Activated naive CD4-positive, alpha-beta T cell treated with anti-CD3 and anti-CD28 coated beads, Interleukin-2, amount 10 ng/mL, durations not matched to agents 7 days and 5 days (primary cell): ENCODE results near the gene PEAR1.

Experiments
- CTCF ChIA-PET: fragments of 350-600 bp; sonication (Branson Sonifier 250); formaldehyde crosslinking; loops from one replicate; lab custom pipeline; 2021; ENCODE audit warnings: antibody characterized with exemption; lab: Charles Lee
- DNase-seq: peaks from one replicate; pipeline ENCODE4 v3.0.0-alpha.2; 2020
- H3K27ac Mint-ChIP-seq: one replicate; pipeline ENCODE4 v1.8.0; 2021; ENCODE audit warnings: mild to moderate bottlenecking, moderate library complexity, mixed read lengths
- H3K27me3 Mint-ChIP-seq: one replicate; pipeline ENCODE4 v1.8.0; 2021; ENCODE audit warnings: mild to moderate bottlenecking, mixed read lengths
- H3K36me3 Mint-ChIP-seq: one replicate; pipeline ENCODE4 v1.8.0; 2021; ENCODE audit warnings: mixed read lengths
- H3K4me1 Mint-ChIP-seq: one replicate; pipeline ENCODE4 v1.8.0; 2021; ENCODE audit warnings: mixed read lengths
- H3K4me3 Mint-ChIP-seq: one replicate; pipeline ENCODE4 v1.8.0; 2021; ENCODE audit warnings: mild to moderate bottlenecking, moderate library complexity, mixed read lengths
- H3K9me3 Mint-ChIP-seq: one replicate; pipeline ENCODE4 v1.8.0; 2021; ENCODE audit warnings: mixed read lengths

The PEAR1 gene

GRCh38 chr1:156939786-156940334 lies 46.3 kb downstream of the PEAR1 start:
- Mint-ChIP-seq H3K27ac (no peak overlapping the region), H3K9me3 (no peaks in the 10 kb centered on the region), H3K27me3 (no peaks in the 10 kb centered on the region), H3K4me3 (no peak overlapping the region), H3K36me3 (peaks cover 22% of the 10 kb centered on the region), H3K4me1 (no peaks in the 10 kb centered on the region)
- CTCF ChIA-PET: interaction anchor here (1.2 kb wide), 1 partner anchor 48 kb away, joined by 3 read pairs; no protein-coding TSS in a partner anchor
- DNase-seq: no peak

- Mint-ChIP-seq H3K27me3 (no peaks in the 10 kb centered on the region), H3K9me3 (no peaks in the 10 kb centered on the region), H3K4me3 (no peak overlapping the region), H3K27ac (no peak overlapping the region), H3K36me3 (peaks cover 29% of the 10 kb centered on the region), H3K4me1 (no peaks in the 10 kb centered on the region)
- CTCF ChIA-PET: interaction anchor here (1.1 kb wide), 1 partner anchor 14 kb away, joined by 4 read pairs; no protein-coding TSS in a partner anchor
- no peak for DNase-seq
These were observed 48.2 kb downstream of the PEAR1 start for GRCh38 chr1:156941675-156942074.

DNA sequence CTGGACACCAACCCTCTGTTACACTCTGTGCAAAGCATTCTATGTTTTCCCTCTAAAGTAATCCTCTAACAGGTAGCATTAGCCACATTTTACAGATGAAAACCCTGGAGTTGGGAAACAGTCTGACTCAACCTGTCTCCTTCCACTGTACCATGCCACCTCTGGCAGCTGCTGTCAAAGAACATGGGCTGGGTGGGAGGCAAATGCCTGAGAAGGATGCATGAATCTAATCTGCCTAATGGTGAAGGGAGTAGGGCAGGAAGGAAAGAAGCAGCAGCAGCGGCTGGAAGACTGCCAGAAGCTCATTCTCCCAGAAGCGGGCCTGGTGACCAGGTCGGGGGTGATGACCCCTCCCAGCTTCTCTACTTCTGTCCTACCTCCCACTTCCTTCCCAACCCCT lies 48.7 kb downstream of the PEAR1 start:
- CTCF ChIA-PET: interaction anchor here (1.1 kb wide), 1 partner anchor 14 kb away, joined by 4 read pairs; no protein-coding TSS in a partner anchor
- H3K27ac Mint-ChIP-seq: no peak overlapping the region
- H3K4me1 Mint-ChIP-seq: no peaks in the 10 kb centered on the region
- H3K9me3 Mint-ChIP-seq: no peaks in the 10 kb centered on the region
- no peaks in the 10 kb centered on the region for H3K27me3 Mint-ChIP-seq
- no peak for DNase-seq
- no peak overlapping the region for H3K4me3 Mint-ChIP-seq
- H3K36me3 Mint-ChIP-seq: peaks cover 33% of the 10 kb centered on the region

DNA sequence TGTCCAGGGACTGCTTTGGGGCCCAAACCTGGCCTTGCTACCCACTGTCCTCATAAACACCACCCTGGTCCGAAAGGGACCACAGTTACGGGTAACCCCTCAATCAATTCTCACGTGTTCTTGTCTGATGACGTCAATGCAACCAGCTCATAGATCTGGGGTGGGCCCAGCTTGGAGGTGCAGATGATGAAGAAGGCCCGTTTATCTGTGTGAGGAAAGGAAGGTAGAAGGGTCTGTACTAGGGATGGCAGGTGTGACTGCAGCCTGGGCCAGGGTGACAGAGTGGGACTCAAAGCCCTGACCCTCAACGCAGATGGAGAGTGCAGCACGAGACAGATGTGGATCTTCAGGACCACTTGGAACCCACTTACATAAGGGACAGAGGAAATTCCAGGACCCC lies 49.1 kb downstream of the PEAR1 start:
- H3K4me3 Mint-ChIP-seq: no peak overlapping the region
- H3K27ac Mint-ChIP-seq: no peak overlapping the region
- H3K4me1 Mint-ChIP-seq: no peaks in the 10 kb centered on the region
- H3K27me3 Mint-ChIP-seq: no peaks in the 10 kb centered on the region
- DNase-seq: no peak
- peaks cover 35% of the 10 kb centered on the region for H3K36me3 Mint-ChIP-seq
- CTCF ChIA-PET: interaction anchor here (1.1 kb wide), 1 partner anchor 15 kb away, joined by 4 read pairs; no protein-coding TSS in a partner anchor
- no peaks in the 10 kb centered on the region for H3K9me3 Mint-ChIP-seq

DNA sequence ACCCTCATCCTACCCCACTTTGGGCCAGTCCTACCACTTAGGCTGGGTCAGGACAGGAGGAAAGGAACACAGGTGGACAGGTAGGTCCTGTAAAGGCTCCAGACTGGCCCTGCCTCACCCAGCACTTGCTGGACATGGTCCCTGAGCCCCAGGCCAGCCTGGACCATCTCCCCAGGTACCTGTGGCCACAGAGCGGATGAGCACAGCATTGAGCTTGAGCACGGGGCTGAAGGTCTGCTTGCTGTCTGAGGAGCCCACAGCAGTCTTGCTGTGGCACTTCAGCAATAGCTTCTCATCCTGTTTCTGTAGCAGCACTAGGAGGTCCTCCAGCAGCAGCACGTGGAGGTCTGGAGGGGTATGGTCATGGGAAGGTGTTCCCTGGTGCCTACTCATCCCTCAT lies 50.2 kb downstream of the PEAR1 start:
- Mint-ChIP-seq H3K4me1 (no peaks in the 10 kb centered on the region), H3K27ac (no peak overlapping the region), H3K9me3 (no peaks in the 10 kb centered on the region), H3K4me3 (no peak overlapping the region), H3K27me3 (no peaks in the 10 kb centered on the region), H3K36me3 (peaks cover 31% of the 10 kb centered on the region)
- DNase-seq: no peak
- CTCF ChIA-PET: interaction anchor here (1.4 kb wide), 1 partner anchor 27 kb away, joined by 3 read pairs; no protein-coding TSS in a partner anchor

- CTCF ChIA-PET: interaction anchor here (1.4 kb wide), 1 partner anchor 26 kb away, joined by 3 read pairs; no protein-coding TSS in a partner anchor
- peaks cover 26% of the 10 kb centered on the region for H3K36me3 Mint-ChIP-seq
- H3K4me1 Mint-ChIP-seq: no peaks in the 10 kb centered on the region
- no peak overlapping the region for H3K4me3 Mint-ChIP-seq
- no peak overlapping the region for H3K27ac Mint-ChIP-seq
- no peak for DNase-seq
- H3K27me3 Mint-ChIP-seq: no peaks in the 10 kb centered on the region
- no peaks in the 10 kb centered on the region for H3K9me3 Mint-ChIP-seq
These were observed 50.8 kb downstream of the PEAR1 start for GRCh38 chr1:156944268-156944667.

- H3K4me3 Mint-ChIP-seq: no peak overlapping the region
- peaks cover 25% of the 10 kb centered on the region for H3K36me3 Mint-ChIP-seq
- H3K9me3 Mint-ChIP-seq: no peaks in the 10 kb centered on the region
- CTCF ChIA-PET: interaction anchor here (1.4 kb wide), 1 partner anchor 26 kb away, joined by 3 read pairs; no protein-coding TSS in a partner anchor
- DNase-seq: no peak
- no peaks in the 10 kb centered on the region for H3K4me1 Mint-ChIP-seq
- no peaks in the 10 kb centered on the region for H3K27me3 Mint-ChIP-seq
- H3K27ac Mint-ChIP-seq: no peak overlapping the region
These were observed 51.3 kb downstream of the PEAR1 start for GRCh38 chr1:156944848-156945247.

- H3K4me1 Mint-ChIP-seq: no peaks in the 10 kb centered on the region
- no peaks in the 10 kb centered on the region for H3K27me3 Mint-ChIP-seq
- H3K4me3 Mint-ChIP-seq: no peak overlapping the region
- peaks cover 28% of the 10 kb centered on the region for H3K36me3 Mint-ChIP-seq
- CTCF ChIA-PET: no interaction called here
- no peak for DNase-seq
- H3K9me3 Mint-ChIP-seq: no peaks in the 10 kb centered on the region
- no peak overlapping the region for H3K27ac Mint-ChIP-seq
These were observed 52.6 kb downstream of the PEAR1 start for GRCh38 chr1:156945881-156946661.

DNA sequence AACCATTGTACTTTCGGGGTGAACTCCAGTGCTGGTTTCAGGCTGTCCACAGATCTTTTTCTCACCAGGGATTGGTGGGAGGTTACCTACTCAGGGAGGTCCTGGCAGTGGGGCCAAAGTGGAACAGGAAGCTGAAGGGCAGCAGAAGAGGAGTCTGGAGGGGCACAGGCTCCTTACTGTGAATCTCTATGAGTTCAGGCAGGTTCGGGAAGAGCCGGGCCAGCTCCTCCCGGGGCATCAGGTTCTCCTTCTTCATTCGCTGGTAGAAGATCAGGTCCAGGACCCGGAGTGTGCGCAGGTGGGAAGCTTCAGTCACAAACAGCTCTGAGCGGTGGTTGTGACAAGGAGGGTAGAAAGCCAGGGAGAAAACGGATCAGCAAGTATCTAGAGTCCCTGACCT lies 53.6 kb downstream of the PEAR1 start:
- H3K9me3 Mint-ChIP-seq: no peaks in the 10 kb centered on the region
- no peak overlapping the region for H3K4me3 Mint-ChIP-seq
- no peaks in the 10 kb centered on the region for H3K27me3 Mint-ChIP-seq
- DNase-seq: no peak
- no peak overlapping the region for H3K27ac Mint-ChIP-seq
- CTCF ChIA-PET: no interaction called here
- peaks cover 31% of the 10 kb centered on the region for H3K36me3 Mint-ChIP-seq
- no peaks in the 10 kb centered on the region for H3K4me1 Mint-ChIP-seq

GRCh38 chr1:156947818-156948525 lies 54.5 kb downstream of the PEAR1 start:
- Mint-ChIP-seq H3K9me3 (no peaks in the 10 kb centered on the region), H3K27me3 (no peaks in the 10 kb centered on the region), H3K36me3 (peaks cover 28% of the 10 kb centered on the region), H3K27ac (no peak overlapping the region), H3K4me3 (no peak overlapping the region), H3K4me1 (no peaks in the 10 kb centered on the region)
- DNase-seq: no peak
- CTCF ChIA-PET: interaction anchor here (0.6 to 1.4 kb wide), 2 partner anchors 11 to 157 kb away, joined by 3 to 5 read pairs; no protein-coding TSS in a partner anchor

DNA sequence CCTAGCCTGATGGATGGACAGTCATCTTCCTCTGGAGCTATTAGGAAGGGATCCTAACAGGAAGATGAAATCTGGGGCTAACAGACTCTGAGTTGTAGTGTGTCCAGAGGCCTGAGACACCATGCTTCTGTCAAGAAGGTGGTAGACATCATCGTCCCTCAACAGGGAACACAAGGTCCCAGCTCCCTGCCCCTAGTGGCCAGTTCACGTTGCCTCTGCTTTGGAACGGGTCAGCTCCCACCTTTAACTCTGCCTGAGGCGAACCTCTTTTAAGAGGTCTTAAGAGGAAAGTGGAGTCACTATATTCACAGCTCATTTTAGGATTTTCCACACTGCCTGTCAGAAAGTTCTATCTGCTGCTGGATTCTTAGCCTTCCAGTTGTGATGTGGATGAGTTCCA lies 55.2 kb downstream of the PEAR1 start:
- Mint-ChIP-seq H3K27me3 (no peaks in the 10 kb centered on the region), H3K9me3 (no peaks in the 10 kb centered on the region), H3K4me1 (no peaks in the 10 kb centered on the region), H3K27ac (no peak overlapping the region), H3K36me3 (peaks cover 25% of the 10 kb centered on the region), H3K4me3 (no peak overlapping the region)
- DNase-seq: no peak
- CTCF ChIA-PET: interaction anchor here (0.6 to 1.4 kb wide), 2 partner anchors 10 to 158 kb away, joined by 3 to 5 read pairs; no protein-coding TSS in a partner anchor

GRCh38 chr1:156949127-156949526 lies 55.6 kb downstream of the PEAR1 start:
- CTCF ChIA-PET: interaction anchor here (1.0 to 1.4 kb wide), 2 partner anchors 10 to 21 kb away, joined by 4 to 5 read pairs; no protein-coding TSS in a partner anchor
- Mint-ChIP-seq H3K27me3 (no peaks in the 10 kb centered on the region), H3K4me3 (no peak overlapping the region), H3K27ac (no peak overlapping the region), H3K36me3 (peaks cover 25% of the 10 kb centered on the region), H3K4me1 (no peaks in the 10 kb centered on the region), H3K9me3 (no peaks in the 10 kb centered on the region)
- no peak for DNase-seq

DNA sequence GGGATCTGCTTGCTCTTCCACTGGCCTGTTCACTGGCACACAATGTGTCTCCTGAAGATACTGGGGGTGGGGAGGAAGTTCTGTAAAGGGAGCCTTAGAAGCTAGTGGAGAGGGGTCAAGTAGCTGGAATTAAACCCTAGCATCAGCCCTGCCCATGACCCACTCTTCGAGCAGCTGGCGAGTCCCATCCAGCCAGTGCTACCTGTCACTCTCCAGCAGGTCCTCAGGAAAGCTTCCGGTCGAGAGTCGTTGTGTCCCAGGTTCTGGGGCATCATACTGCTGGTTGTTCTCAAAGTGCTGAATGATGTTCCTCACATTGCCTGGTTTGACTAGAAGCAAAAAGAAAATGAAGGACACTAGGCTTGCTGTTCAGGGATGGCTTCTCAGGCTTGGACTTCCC lies 57.9 kb downstream of the PEAR1 start:
- Mint-ChIP-seq H3K4me3 (no peak overlapping the region), H3K36me3 (peaks cover 31% of the 10 kb centered on the region)

DNA sequence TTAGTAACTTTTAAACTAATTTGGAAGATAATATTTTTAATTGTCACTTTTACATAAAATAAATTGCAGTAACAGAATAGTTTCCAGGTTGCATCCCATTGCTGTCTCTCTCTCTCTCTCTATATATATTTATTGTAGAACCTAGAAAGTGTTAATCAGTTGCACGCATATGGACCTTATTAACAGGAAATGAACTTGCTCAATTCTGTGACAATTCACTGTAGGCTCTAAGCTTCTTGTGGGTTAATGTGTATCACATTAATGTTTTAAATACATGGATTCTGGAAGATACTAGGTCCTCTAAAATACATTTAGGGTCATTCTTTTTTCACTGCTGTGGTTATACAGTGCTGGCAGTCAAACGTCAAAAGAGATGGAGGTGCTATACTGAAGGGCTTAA lies 60.1 kb downstream of the PEAR1 start:
- CTCF ChIA-PET: no interaction called here
- H3K4me3 Mint-ChIP-seq: no peak overlapping the region
- DNase-seq: no peak
- H3K9me3 Mint-ChIP-seq: no peaks in the 10 kb centered on the region
- H3K27ac Mint-ChIP-seq: no peak overlapping the region
- H3K4me1 Mint-ChIP-seq: peaks cover 6% of the 10 kb centered on the region
- no peaks in the 10 kb centered on the region for H3K27me3 Mint-ChIP-seq
- peaks cover 35% of the 10 kb centered on the region for H3K36me3 Mint-ChIP-seq

More for the DNA sequence above, 57.9 kb downstream of the PEAR1 start:
- H3K27me3 Mint-ChIP-seq: no peaks in the 10 kb centered on the region
- CTCF ChIA-PET: no interaction called here
- H3K4me1 Mint-ChIP-seq: no peaks in the 10 kb centered on the region
- no peak overlapping the region for H3K27ac Mint-ChIP-seq
- DNase-seq: no peak
- no peaks in the 10 kb centered on the region for H3K9me3 Mint-ChIP-seq
